A673 (cell line): Measurements from ENCODE around the gene XPO6.

Source experiments
- EZH2 ChIP-seq: fragments of 200-600 bp; sonication (generic); IDR thresholded peaks from 2 replicates; pipeline ENCODE4 v1.6.1; 2017; ENCODE audit warnings: borderline replicate concordance, low read depth, mild to moderate bottlenecking, mixed read lengths, antibody characterized with exemption, low read length; ENCODE audit not compliant: poor library complexity, severe bottlenecking
- TF ChIP-seq, protein P1 (sequence below): fragments of 300-800, 200-600 bp; sonication (generic); conservative IDR thresholded peaks from 2 replicates; pipeline ENCODE4 v1.5.1; 2017; ENCODE audit warnings: low read depth, mild to moderate bottlenecking, antibody characterized with exemption, low read length, moderate library complexity, mixed read lengths

DNA sequence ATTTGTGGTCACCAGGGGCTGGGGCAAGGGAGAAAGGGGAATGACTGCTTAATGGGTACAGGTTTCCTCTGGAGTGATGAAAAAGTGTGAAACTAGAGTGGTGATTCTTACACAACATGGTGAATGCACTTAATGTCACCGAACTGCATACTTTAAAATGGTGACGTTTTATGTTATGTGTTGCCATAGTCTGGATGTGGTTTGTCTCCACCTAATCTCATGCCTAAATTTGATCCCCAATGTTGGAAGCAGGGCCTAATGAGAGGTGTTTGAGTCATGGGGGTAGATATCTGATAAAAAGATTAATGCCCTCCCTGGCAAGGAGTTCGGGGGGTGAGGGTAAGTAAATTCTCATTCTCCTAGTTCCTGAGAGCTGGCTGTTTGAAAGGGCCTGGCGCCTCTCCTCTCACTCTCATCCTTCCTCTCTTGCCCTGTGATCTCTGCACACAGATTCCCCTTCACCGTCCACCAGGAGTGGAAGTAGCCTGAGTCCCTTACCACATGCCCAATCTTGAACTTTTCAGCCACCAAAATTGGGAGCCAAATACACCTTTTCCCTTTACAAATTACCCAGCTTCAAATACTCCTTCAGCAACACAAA lies 15.3 kb downstream of the XPO6 start:
- TF ChIP-seq, protein P1, sequence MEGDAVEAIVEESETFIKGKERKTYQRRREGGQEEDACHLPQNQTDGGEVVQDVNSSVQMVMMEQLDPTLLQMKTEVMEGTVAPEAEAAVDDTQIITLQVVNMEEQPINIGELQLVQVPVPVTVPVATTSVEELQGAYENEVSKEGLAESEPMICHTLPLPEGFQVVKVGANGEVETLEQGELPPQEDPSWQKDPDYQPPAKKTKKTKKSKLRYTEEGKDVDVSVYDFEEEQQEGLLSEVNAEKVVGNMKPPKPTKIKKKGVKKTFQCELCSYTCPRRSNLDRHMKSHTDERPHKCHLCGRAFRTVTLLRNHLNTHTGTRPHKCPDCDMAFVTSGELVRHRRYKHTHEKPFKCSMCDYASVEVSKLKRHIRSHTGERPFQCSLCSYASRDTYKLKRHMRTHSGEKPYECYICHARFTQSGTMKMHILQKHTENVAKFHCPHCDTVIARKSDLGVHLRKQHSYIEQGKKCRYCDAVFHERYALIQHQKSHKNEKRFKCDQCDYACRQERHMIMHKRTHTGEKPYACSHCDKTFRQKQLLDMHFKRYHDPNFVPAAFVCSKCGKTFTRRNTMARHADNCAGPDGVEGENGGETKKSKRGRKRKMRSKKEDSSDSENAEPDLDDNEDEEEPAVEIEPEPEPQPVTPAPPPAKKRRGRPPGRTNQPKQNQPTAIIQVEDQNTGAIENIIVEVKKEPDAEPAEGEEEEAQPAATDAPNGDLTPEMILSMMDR: no peak
- TF ChIP-seq EZH2: no peak
